ENCODE data around the gene NOC3L. TPM values are rescaled to one million over a fixed set of nuclear protein-coding genes. Genes with fewer than 3 reads are reported as not detected.

Gene NOC3L
- total RNA-seq, 1 donor from 2014 or later: 20.9 TPM

GRCh38 chr10:94308866-94309265 is 53.9 kb downstream of the NOC3L start:
- Histone ChIP-seq H3K4me3 (no peak overlapping the region), H3K27me3 (no peaks in the 10 kb centered on the region), H3K4me1 (no peaks in the 10 kb centered on the region), H3K9me3 (no peaks in the 10 kb centered on the region), H3K36me3 (peaks cover 6% of the 10 kb centered on the region), H3K27ac (no peak overlapping the region)
- intact Hi-C loops (cut with DNase I): no loop called here
- ATAC-seq (no peak), DNase-seq (no peak)
- TF ChIP-seq, protein P1, sequence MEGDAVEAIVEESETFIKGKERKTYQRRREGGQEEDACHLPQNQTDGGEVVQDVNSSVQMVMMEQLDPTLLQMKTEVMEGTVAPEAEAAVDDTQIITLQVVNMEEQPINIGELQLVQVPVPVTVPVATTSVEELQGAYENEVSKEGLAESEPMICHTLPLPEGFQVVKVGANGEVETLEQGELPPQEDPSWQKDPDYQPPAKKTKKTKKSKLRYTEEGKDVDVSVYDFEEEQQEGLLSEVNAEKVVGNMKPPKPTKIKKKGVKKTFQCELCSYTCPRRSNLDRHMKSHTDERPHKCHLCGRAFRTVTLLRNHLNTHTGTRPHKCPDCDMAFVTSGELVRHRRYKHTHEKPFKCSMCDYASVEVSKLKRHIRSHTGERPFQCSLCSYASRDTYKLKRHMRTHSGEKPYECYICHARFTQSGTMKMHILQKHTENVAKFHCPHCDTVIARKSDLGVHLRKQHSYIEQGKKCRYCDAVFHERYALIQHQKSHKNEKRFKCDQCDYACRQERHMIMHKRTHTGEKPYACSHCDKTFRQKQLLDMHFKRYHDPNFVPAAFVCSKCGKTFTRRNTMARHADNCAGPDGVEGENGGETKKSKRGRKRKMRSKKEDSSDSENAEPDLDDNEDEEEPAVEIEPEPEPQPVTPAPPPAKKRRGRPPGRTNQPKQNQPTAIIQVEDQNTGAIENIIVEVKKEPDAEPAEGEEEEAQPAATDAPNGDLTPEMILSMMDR (IDR thresholded peaks at IDR 0.05): no peak

DNA sequence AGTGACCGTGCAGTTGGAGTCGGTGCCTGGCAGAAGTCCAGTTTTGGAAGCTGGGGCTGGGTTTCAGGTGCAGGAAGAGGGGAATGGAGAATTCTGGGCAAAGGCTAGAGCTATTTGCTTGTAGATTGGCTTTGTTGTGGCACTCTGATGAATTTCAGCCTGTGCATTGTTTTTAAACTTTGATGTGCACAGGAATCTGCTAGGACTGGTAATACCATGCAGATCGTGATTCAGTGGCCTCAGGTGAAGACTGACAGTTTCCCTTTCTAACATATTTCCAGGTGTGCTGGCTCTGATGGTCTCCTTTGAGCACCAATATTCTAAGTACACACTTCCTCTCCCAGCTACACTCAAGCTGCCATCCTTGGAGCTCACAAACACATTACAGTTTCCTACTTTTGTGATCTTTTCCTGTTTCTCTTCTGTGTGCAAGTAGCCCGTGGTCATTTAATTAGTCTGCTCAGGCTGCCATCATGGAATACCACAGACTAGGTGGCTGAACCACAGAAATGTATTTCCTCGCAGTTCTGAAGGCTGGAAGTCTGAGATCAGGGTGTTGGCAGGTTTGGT is 55.6 kb downstream of the NOC3L start:
- no peak overlapping the region for H3K4me3 ChIP-seq
- no peaks in the 10 kb centered on the region for H3K27me3 ChIP-seq
- DNase-seq (no peak), ATAC-seq (no peak)
- H3K36me3 ChIP-seq: peaks cover 6% of the 10 kb centered on the region
- H3K4me1 ChIP-seq: no peaks in the 10 kb centered on the region
- TF ChIP-seq, protein P1 (IDR thresholded peaks at IDR 0.05): no peak
- intact Hi-C loops (cut with DNase I): no loop called here
- H3K27ac ChIP-seq: no peak overlapping the region
- no peaks in the 10 kb centered on the region for H3K9me3 ChIP-seq

DNA sequence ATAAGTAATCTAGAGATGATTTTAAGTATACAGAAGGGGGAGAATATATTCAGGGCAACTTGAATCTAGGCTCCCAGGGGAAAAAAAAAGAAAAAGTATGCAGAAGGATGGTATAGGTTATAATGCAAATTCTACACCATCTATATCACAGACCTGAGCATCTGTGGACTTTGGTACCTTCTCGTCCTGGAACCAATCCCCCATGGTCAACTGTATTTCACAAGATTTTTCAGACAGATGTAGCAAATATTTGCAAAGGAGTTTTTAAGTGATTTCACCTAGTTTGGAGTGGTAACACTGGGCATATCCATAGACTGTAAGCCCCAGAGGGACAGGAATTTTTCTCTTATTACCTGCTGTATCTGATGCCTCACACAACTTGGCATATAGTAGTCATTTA is 58.8 kb downstream of the NOC3L start:
- Histone ChIP-seq H3K27ac (no peak overlapping the region), H3K36me3 (peaks cover 6% of the 10 kb centered on the region), H3K4me3 (no peak overlapping the region), H3K4me1 (no peaks in the 10 kb centered on the region), H3K9me3 (no peaks in the 10 kb centered on the region), H3K27me3 (no peaks in the 10 kb centered on the region)
- intact Hi-C loops (cut with DNase I): no loop called here
- no peak for ATAC-seq
- no peak for DNase-seq
- TF ChIP-seq, protein P1 (IDR thresholded peaks at IDR 0.05): no peak

DNA sequence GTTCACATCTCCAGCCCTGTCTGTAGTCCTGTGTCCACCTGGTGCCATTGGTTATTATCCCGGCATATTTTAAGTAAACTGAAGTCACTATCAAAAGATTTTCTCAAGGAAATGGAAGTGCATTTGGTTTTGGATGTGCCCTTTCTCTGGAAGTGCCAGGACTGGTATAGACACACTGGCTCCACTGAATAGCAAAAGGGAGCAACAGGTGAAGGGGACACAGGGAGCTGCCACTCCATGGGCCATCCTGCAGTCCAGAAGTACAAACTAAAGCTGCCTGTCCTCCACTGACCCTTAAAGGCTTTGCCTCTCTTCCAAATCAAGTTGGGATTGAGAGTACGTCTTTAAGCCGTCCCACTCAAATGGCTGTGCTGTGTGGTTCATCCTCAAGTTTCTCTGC is 62.7 kb downstream of the NOC3L start:
- Histone ChIP-seq H3K9me3 (no peaks in the 10 kb centered on the region), H3K27me3 (no peaks in the 10 kb centered on the region), H3K27ac (no peak overlapping the region), H3K36me3 (no peaks in the 10 kb centered on the region), H3K4me1 (no peaks in the 10 kb centered on the region), H3K4me3 (no peak overlapping the region)
- ATAC-seq (no peak), DNase-seq (no peak)
- TF ChIP-seq, protein P1 (IDR thresholded peaks at IDR 0.05): no peak
- intact Hi-C loops (cut with DNase I): no loop called here

DNA sequence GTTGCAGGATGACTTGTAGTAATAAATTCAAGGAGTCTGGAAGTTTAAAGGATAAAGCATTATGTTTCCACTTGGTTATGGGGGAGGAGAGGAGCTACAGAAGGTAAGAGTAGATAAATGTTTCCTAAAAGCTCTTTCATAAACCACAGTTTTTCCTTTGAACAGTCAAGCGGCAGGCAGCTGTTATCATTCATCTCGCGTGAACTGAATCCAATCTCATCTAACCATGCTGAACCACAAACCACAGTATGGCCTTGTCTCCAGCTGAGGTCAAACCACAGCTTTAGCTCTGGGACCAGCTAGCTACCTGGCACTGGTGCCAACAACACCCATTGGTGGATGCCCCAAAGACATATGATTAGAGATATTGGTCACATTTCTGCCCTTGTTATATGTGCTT is 63.3 kb downstream of the NOC3L start:
- ATAC-seq: no peak
- TF ChIP-seq, protein P1 (IDR thresholded peaks at IDR 0.05): no peak
- Histone ChIP-seq H3K27ac (no peak overlapping the region), H3K27me3 (no peaks in the 10 kb centered on the region), H3K4me1 (no peaks in the 10 kb centered on the region), H3K36me3 (no peaks in the 10 kb centered on the region), H3K9me3 (no peaks in the 10 kb centered on the region), H3K4me3 (no peak overlapping the region)
- DNase-seq: no peak
- intact Hi-C loops (cut with DNase I): no loop called here

DNA sequence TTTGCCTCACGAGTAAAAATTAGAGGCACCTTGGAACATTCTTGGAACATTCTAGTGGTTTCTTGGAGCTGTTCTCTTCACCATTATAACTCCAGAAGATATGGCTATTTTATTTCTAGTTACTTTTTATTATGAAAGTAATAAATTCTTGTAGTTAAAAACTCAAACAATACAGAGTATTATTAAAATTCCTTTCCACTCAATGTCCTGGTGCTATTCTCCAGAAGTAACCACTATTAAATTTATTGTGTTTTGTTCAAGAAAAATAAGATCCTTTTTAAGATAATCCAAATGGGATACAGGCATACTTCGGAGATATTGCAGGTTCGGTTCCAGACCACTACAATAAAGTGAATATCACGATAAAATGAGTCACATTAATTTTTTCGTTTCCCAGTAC is 68.6 kb downstream of the NOC3L start:
- TF ChIP-seq, protein P1 (IDR thresholded peaks at IDR 0.05): no peak
- DNase-seq: no peak
- Histone ChIP-seq H3K27ac (no peak overlapping the region), H3K4me1 (no peaks in the 10 kb centered on the region), H3K4me3 (no peak overlapping the region), H3K9me3 (no peaks in the 10 kb centered on the region), H3K27me3 (no peaks in the 10 kb centered on the region), H3K36me3 (no peaks in the 10 kb centered on the region)
- ATAC-seq: no peak
- intact Hi-C loops (cut with DNase I): no loop called here
